HTR-8/SVneo (cell line): Measurements from ENCODE around the gene UBALD2.
"Not testable (repeated sequence)": the region's sequence is repeated elsewhere in the genome, so short reads cannot be mapped to it uniquely, and the experiment has no call there.

Experiments used
- DNase-seq: peaks from one replicate; pipeline ENCODE4 v3.0.0; 2011; ENCODE audit warnings: low spot score, mixed read lengths; ENCODE audit not compliant: insufficient read length
- FAIRE-seq: peaks from 2 replicates; lab custom pipeline; 2011; peaks lifted over from hg19 to GRCh38; lab: Jason Lieb, UNC

The UBALD2 gene

GRCh38 chr17:76264755-76265623 is at the start of gene UBALD2:
UBALD2 (plus strand) TSS chr17:76265348; CDS start chr17:76265506, 158 bp downstream.
- peak; percentile 100 for DNase-seq

GRCh38 chr17:76217081-76217480 is 48.1 kb upstream of the UBALD2 start:
- DNase-seq = no peak
- no peak for FAIRE-seq

More at GRCh38 chr17:76264755-76265623, at the start of gene UBALD2:
- FAIRE-seq = peak; percentile 85

DNA sequence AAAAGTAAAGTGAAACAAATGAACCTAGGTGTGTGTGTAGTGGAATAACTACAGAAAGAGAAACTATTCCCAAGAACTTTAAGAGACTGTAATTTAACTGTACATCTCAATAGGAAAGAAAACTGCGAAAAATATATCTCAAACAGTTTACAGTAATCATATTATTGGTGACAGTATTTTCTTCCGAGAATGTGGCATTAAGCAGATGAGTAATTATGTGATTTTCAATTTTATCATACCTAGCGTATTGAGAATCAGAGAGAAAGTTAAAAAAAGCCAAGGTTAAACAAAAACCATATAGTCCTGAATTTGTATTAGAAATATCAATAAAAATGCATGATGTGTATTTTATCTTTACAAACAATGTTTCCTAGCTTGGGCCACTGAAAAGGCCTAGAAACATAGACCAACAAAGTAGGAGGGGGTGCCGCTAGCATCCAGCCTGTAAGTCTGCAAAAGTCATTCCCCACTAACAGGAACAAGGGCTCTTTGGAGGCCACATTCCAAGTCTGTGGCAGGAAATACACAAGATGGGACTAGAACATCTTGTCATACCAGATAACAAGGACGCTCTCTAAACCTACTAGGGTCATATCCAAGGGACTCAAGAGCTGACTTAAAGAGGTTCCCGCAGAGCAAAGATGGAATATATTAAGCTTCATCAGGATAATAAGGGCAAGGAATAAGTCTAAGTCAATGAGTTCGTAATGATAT is 45.3 kb upstream of the UBALD2 start:
- DNase-seq (no peak), FAIRE-seq (peak; percentile 26)

DNA sequence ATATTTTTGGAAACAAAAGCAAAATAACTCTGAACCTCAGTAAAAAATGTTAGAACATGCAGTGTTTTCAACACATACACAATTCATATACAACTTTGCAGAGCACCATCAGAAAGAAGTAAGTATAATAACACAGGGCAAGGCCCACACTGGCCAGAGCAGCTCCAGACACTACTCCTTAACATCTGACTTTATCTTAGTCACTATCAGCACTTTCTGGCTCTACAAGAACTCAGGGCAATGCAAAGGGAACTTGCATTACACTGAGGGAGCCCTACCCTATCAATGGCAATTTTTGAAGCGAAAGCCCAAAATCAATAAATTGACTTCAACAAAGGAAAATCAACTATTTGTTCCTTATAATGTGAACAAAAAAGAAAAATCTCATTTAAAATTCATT is 41.3 kb upstream of the UBALD2 start:
- DNase-seq (no peak), FAIRE-seq (no peak)

DNA sequence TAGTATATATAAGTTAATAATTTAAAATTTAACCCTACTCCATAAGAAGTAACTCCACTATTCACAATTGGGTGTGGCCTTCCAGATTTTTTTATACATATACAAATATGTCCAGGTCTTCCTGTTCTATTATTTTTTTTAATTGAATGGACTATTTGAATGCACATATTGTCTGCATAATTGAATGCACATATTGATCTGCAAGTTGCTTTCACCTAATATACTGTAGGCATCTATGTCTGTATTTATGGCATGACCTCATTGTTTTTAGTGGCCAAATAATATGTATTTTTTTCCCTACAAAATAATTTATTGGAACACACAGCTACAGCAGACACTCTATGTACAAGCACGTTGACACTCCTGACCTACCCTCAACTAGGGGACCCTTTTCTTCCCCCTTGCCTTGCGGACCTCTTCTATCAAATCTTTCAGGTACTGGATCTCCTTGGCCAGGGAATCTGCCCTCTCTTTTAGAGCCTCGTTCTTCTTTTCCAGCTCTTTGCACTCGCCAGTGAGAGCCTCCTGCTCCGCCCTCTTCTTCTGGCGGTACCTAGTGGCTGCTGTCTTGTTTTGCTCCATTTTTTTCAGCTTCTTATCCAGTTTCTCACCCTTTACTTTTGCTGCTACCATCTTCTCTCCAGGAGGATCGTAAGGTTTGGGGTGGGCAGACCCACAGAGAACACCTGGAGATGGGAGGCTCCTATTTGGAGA is 39.6 kb upstream of the UBALD2 start:
- DNase-seq, FAIRE-seq: not testable (repeated sequence)

GRCh38 chr17:76226749-76227148 is 38.4 kb upstream of the UBALD2 start:
- not testable (repeated sequence) for FAIRE-seq, DNase-seq

- FAIRE-seq = no peak
- DNase-seq = no peak
Observed at GRCh38 chr17:76232342-76232741, 32.8 kb upstream of the UBALD2 start.

DNA sequence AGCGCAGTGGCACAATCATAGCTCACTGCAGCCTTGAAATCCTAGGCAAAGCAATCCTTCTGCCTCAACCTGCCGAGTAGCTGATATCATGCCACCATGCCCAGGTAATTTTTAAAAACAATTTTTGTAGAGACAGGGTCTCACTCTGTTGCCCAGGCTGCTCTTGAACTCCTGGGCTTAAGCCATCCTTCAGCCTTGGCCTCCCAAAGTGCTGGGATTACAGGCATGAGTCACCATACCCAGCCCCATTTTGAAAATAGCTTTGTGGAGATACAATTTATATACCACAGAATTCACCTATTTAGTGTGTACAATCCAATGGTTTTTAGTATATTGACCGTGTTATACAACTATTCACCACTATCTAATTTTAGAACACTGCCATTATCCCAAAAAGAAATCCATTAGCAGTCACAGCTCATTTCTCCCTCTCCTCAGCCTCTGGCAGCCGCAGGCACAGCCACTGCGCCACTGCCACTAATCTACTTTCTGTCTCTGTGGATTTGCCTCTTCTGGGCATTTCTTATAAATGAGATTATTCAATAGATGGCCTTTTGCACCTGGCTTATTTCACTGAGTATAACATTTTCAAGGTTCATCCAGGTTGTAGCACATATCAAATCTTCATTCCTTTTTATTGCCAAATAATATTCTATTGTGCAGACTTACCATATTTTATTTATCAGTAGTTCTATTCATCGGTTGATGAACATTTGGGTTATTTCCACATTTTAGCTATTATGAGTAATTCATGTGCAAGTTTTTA is 31.4 kb upstream of the UBALD2 start:
- FAIRE-seq (no peak), DNase-seq (no peak)

- DNase-seq (no peak), FAIRE-seq (no peak)
Observed at GRCh38 chr17:76234354-76234679, 30.8 kb upstream of the UBALD2 start.

DNA sequence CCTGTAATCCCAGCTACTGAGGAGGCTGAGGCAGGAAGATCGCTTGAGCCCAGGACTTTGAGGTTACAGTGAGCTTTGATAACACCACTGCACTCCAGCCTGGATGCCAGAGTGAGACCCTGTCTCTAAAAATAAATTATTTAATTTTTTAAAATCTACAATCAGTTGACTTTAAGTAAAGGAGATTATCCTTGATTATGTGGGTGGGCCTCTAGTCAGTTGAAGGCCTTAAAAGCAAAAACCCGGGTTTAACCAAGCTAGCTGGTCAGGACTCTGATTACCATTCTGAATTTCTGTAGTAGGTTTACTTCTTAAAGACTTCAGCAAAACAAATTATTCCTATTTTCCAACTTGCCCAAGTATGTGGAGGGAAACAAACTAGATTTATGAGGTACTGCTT is 29.3 kb upstream of the UBALD2 start:
- DNase-seq (no peak), FAIRE-seq (no peak)

DNA sequence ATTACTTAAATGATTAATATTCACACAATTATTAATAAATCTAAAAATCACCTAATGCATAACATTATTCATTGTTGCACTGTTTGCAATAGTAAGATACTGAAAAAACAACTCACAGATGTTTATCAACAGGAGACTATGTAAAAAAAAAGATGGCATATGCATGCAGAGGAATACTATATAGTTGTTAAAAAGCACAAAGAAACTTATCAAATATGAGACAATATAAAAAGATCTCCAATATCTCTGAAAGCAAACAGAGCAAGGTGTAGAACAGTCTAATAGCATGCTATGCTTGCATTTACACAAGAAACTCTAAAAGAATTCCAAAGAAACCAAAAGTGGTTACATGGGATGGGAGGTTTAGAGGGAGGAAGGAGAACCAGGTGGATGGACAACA is 28.5 kb upstream of the UBALD2 start:
- DNase-seq = no peak
- FAIRE-seq = no peak

DNA sequence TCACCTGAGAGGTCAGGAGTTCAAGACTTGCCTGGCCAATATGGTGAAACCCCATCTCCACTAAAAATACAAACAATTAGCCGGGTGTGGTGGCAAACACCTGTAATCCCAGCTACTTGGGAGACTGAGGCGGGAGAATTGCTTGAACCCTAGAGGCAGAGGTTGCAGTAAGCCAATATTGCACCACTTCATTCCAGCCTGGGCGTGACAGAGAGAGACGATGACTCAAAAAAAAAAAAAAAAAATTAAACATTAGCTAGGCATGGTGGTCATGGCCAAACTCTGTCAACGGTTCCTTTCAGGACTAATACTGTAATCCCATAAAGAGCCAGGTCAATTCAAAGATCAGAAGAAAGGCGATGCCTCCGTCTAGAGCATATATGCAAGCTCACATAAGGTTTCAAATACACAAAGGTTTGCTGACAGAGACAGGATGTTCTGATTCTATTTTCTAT is 27.3 kb upstream of the UBALD2 start:
- FAIRE-seq (no peak), DNase-seq (no peak)

DNA sequence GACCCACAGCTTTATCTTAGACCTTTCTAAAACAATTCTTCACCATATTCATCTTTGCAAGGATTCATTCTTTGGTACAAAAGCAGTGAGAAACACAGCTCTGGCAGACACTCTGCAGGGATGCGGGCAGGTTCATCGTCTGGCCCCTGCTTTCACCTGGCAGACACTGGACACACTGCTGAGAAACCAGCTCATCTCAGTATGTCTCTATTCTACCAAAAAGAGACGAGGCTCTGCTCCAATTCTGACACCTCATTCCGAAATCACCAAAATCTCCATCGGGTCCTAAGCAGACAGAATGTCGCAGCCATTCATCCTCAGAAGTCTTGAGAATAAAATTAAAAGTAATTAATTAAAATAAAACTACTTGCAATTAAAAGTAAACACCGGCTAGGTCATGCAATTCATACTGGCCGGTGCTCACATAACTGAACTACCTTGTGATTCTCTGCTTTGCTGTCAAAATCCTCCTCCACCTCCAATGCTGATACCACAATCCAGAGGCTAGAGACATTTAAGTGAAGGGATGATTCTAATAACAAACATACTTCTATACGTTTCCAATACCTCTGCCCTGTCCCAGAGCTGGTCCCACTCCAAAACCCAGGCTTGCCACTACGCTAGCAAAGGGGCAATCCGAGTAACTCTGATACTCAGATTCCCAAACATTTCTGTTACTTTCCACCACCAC is 26.2 kb upstream of the UBALD2 start:
- no peak for FAIRE-seq
- DNase-seq = no peak

GRCh38 chr17:76239538-76240274 is 25.4 kb upstream of the UBALD2 start:
- DNase-seq (no peak), FAIRE-seq (no peak)

GRCh38 chr17:76240461-76241203 is 24.5 kb upstream of the UBALD2 start, which contains the start of gene RNF157:
RNF157 (minus strand) TSS chr17:76240493; CDS start chr17:76240240, 253 bp downstream.
- FAIRE-seq (peak; percentile 90), DNase-seq (peak; percentile 78)

DNA sequence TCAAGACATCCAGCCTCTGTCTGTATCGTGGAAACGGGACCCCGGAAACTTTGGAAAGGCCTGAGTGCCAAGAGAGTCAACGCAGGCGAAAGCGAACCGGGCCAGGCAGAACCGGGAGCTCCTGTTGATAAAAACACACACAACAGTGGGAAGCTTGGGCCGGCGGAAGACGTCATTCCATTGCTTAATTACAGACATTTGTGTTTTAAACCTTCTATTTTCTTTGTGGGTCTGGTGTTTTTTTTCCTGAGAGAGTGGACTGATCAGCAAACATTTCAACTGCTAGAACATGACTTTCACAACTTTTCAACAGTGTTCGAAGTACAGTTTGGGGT is 24.0 kb upstream of the UBALD2 start:
- DNase-seq (no peak), FAIRE-seq (no peak)

GRCh38 chr17:76241691-76242255 is 23.4 kb upstream of the UBALD2 start:
- FAIRE-seq = no peak
- no peak for DNase-seq
